ENCODE measurements around the gene METAP2. TPM values are rescaled to one million over a fixed set of nuclear protein-coding genes. Genes with fewer than 3 reads are reported as not detected.
"Not testable (repeated sequence)": the region's sequence is repeated elsewhere in the genome, so short reads cannot be mapped to it uniquely, and the experiment has no call there.

The METAP2 gene
- total RNA-seq, 2 experiments from 2014 or later = 60.2 to 66.3 TPM

DNA sequence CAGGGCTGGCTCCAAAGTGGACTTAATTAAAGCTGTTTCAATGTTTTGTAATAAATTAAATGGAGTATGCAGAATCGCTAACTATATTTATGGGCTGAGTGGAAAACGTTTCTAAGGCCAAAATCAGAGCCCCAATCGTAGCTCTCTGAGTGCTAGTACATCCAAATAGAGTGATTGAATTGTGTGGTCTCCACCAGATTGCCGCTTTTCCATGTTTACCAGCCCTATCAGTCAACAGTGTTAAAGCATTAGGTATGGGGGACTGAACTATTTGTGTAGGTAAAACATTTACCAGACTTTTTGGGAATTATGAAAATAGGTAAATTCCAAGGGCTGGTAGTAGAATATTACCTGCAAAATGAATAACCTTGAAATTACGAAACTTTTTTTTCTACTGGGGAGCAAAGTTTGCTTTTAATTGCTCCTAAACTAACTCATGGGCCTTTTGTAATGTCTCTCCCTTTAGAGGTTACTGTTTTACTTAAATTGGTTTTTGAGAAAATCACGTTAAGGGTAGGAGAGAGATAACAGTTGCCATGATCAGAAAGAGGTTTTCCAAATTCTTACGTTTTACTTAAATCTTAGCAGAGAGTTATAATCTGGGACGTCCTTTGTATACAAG is 28.0 kb upstream of the METAP2 start:
- no peak overlapping the region for H3K4me3 ChIP-seq (ENCODE audit: low read length)
- ATAC-seq (ENCODE audit: poor library complexity) = no peak
- H3K4me1 ChIP-seq (ENCODE audit: insufficient read depth, low read length) = no peaks in the 10 kb centered on the region
- no peaks in the 10 kb centered on the region for H3K9me3 Mint-ChIP-seq
- no peaks in the 10 kb centered on the region for H3K36me3 ChIP-seq (ENCODE audit: insufficient read depth, low read length)
- TF ChIP-seq, protein P1, sequence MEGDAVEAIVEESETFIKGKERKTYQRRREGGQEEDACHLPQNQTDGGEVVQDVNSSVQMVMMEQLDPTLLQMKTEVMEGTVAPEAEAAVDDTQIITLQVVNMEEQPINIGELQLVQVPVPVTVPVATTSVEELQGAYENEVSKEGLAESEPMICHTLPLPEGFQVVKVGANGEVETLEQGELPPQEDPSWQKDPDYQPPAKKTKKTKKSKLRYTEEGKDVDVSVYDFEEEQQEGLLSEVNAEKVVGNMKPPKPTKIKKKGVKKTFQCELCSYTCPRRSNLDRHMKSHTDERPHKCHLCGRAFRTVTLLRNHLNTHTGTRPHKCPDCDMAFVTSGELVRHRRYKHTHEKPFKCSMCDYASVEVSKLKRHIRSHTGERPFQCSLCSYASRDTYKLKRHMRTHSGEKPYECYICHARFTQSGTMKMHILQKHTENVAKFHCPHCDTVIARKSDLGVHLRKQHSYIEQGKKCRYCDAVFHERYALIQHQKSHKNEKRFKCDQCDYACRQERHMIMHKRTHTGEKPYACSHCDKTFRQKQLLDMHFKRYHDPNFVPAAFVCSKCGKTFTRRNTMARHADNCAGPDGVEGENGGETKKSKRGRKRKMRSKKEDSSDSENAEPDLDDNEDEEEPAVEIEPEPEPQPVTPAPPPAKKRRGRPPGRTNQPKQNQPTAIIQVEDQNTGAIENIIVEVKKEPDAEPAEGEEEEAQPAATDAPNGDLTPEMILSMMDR (IDR thresholded peaks at IDR 0.05) = no peak
- peaks cover 16 to 21% of the 10 kb centered on the region in 2 experiments for H3K27me3 ChIP-seq (ENCODE audit: control insufficient read depth in 1 of 2, insufficient read depth in 2 of 2, low read length in 2 of 2)
- H3K36me3 Mint-ChIP-seq (ENCODE audit: low read depth) = no peaks in the 10 kb centered on the region
- POLR2A ChIA-PET = interaction anchor here (1.4 kb wide), 1 partner anchor 28 kb away, joined by 5 read pairs; the partner anchor contains the start of gene METAP2
- no peak for DNase-seq
- no peak overlapping the region for H3K27ac ChIP-seq (ENCODE audit: low read depth in 1 of 2, low read length in 2 of 2)
- no peaks in the 10 kb centered on the region for H3K4me1 Mint-ChIP-seq (ENCODE audit: low read depth)
- no peak overlapping the region for H3K4me3 Mint-ChIP-seq
- CTCF ChIA-PET = no interaction called here
- H3K9me3 ChIP-seq (ENCODE audit: control insufficient read depth in 1 of 2, insufficient read depth in 1 of 2, low read length in 2 of 2) = peaks cover 0 to 5% of the 10 kb centered on the region in 2 experiments
- H3K27me3 Mint-ChIP-seq = peaks cover 37% of the 10 kb centered on the region
- H3K27ac Mint-ChIP-seq = no peak overlapping the region
- intact Hi-C loops (cut with DNase I, micrococcal nuclease) = no loop called here

DNA sequence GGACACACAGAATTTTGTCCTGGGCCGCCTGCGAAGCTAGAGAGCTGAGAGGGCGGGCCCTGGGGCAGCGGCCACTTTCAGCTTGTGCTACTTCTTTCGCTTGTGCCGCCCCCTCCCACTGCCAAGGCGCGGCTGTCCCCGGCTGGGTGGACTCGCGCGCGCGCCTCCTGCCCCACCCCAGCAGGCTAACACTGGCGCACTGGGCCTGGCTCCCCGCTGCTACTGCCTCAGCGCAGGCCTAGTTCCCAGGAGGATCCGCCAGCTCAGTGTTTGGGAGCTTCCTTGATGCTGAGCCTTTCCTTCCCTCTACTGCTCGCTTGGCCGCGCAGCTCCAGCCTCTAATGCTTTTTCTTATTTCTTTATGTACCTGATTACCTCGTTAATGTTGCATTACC is 27.4 kb upstream of the METAP2 start:
- Histone ChIP-seq H3K36me3 (ENCODE audit: insufficient read depth, low read length) (no peaks in the 10 kb centered on the region), H3K4me3 (ENCODE audit: low read length) (no peak overlapping the region), H3K4me1 (ENCODE audit: insufficient read depth, low read length) (no peaks in the 10 kb centered on the region), H3K9me3 (ENCODE audit: control insufficient read depth in 1 of 2, insufficient read depth in 1 of 2, low read length in 2 of 2) (peaks cover 0 to 5% of the 10 kb centered on the region in 2 experiments), H3K27ac (ENCODE audit: low read depth in 1 of 2, low read length in 2 of 2) (no peak overlapping the region), H3K27me3 (ENCODE audit: control insufficient read depth in 1 of 2, insufficient read depth in 2 of 2, low read length in 2 of 2) (peaks cover 16 to 21% of the 10 kb centered on the region in 2 experiments)
- ATAC-seq (ENCODE audit: poor library complexity) (no peak), DNase-seq (no peak)
- peaks cover 37% of the 10 kb centered on the region for H3K27me3 Mint-ChIP-seq
- no peaks in the 10 kb centered on the region for H3K9me3 Mint-ChIP-seq
- no peaks in the 10 kb centered on the region for H3K4me1 Mint-ChIP-seq (ENCODE audit: low read depth)
- intact Hi-C loops (cut with DNase I, micrococcal nuclease) = no loop called here
- no peaks in the 10 kb centered on the region for H3K36me3 Mint-ChIP-seq (ENCODE audit: low read depth)
- no peak overlapping the region for H3K27ac Mint-ChIP-seq
- CTCF ChIA-PET = no interaction called here
- TF ChIP-seq, protein P1 (IDR thresholded peaks at IDR 0.05) = no peak
- no peak overlapping the region for H3K4me3 Mint-ChIP-seq
- POLR2A ChIA-PET = no interaction called here

DNA sequence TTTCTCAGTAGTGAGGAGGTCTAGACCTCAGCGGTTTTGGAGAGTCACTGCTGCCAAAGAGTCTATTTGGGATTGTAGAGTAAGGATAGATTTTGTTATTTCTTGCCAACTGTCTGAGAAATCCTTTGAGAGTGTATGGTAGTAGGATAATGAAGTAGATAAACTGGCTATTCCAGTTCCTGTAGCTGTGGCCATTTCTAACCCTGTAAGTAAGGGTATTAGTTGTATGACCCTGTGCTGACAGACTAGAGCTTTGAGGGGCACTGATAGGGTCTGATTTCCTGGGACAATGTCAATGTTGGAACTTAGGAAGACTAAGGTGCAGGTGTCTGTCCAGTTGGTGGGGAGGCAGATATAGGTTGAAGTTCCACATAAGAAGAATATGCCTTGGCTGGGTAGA is 24.3 kb upstream of the METAP2 start:
- peaks cover 37% of the 10 kb centered on the region for H3K27me3 Mint-ChIP-seq
- H3K4me1 Mint-ChIP-seq (ENCODE audit: low read depth); H3K4me1 ChIP-seq (ENCODE audit: insufficient read depth, low read length); H3K36me3 ChIP-seq (ENCODE audit: insufficient read depth, low read length); CTCF ChIA-PET; ATAC-seq (ENCODE audit: poor library complexity); H3K27ac Mint-ChIP-seq; DNase-seq; H3K4me3 ChIP-seq (ENCODE audit: low read length); H3K9me3 ChIP-seq (ENCODE audit: control insufficient read depth in 1 of 2, insufficient read depth in 1 of 2, low read length in 2 of 2); H3K27ac ChIP-seq (ENCODE audit: low read depth in 1 of 2, low read length in 2 of 2); H3K4me3 Mint-ChIP-seq; H3K36me3 Mint-ChIP-seq (ENCODE audit: low read depth); H3K9me3 Mint-ChIP-seq; intact Hi-C loops (cut with DNase I, micrococcal nuclease): not testable (repeated sequence)
- POLR2A ChIA-PET = interaction anchor here (1.0 kb wide), 1 partner anchor 24 kb away, joined by 3 read pairs; the partner anchor contains the start of gene METAP2
- peaks cover 16 to 21% of the 10 kb centered on the region in 2 experiments for H3K27me3 ChIP-seq (ENCODE audit: control insufficient read depth in 1 of 2, insufficient read depth in 2 of 2, low read length in 2 of 2)

DNA sequence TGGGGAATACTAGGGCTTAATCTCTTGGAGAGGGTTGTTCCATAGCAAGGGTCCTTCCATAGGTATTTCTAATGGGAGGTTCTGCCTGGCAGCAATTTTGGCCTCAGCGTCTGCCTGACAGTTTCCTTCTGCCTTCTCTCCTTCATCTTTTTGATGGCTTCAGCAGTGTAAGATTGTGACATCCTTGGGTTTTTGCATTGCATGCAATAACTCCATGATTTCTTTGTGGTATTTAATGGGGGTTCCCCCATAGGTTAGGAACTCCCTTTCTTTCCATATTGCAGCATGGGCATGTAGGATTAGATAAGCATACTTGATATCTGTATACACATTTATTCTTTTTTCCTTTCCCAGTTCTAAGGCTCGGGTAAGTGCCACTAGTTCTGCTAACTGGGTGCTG is 21.5 kb upstream of the METAP2 start:
- POLR2A ChIA-PET; H3K27ac ChIP-seq (ENCODE audit: low read depth in 1 of 2, low read length in 2 of 2); H3K4me3 ChIP-seq (ENCODE audit: low read length); H3K36me3 ChIP-seq (ENCODE audit: insufficient read depth, low read length); intact Hi-C loops (cut with DNase I, micrococcal nuclease); H3K4me1 Mint-ChIP-seq (ENCODE audit: low read depth); H3K4me1 ChIP-seq (ENCODE audit: insufficient read depth, low read length); H3K9me3 Mint-ChIP-seq; CTCF ChIA-PET; DNase-seq; H3K4me3 Mint-ChIP-seq; H3K27ac Mint-ChIP-seq; ATAC-seq (ENCODE audit: poor library complexity); H3K27me3 ChIP-seq (ENCODE audit: control insufficient read depth in 1 of 2, insufficient read depth in 2 of 2, low read length in 2 of 2); H3K36me3 Mint-ChIP-seq (ENCODE audit: low read depth): not testable (repeated sequence)
- H3K9me3 ChIP-seq (ENCODE audit: control insufficient read depth in 1 of 2, insufficient read depth in 1 of 2, low read length in 2 of 2) = peaks cover 3 to 11% of the 10 kb centered on the region in 2 experiments
- H3K27me3 Mint-ChIP-seq = peaks cover 15% of the 10 kb centered on the region

DNA sequence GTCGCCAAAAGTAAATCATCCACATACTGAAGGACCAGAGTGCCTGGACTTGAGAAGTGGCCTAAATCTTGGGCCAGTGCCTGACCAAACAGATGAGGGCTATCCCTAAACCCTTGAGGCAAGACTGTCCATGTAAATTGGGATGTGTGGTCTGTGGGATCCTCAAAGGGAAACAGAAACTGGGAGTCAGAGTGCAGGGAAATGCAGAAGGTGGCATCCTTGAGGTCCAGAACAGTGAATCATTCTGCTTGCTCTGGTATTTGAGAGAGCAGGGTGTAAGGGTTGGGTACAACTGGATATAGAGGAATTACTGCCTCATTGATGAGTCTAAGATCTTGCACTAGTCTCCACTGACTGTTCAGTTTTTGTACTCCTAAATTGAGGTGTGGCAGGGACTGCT is 20.1 kb upstream of the METAP2 start:
- H3K4me1 ChIP-seq (ENCODE audit: insufficient read depth, low read length); H3K27me3 Mint-ChIP-seq; intact Hi-C loops (cut with DNase I, micrococcal nuclease); POLR2A ChIA-PET; H3K4me3 Mint-ChIP-seq; CTCF ChIA-PET; H3K36me3 Mint-ChIP-seq (ENCODE audit: low read depth); H3K4me3 ChIP-seq (ENCODE audit: low read length); H3K27me3 ChIP-seq (ENCODE audit: control insufficient read depth in 1 of 2, insufficient read depth in 2 of 2, low read length in 2 of 2); H3K36me3 ChIP-seq (ENCODE audit: insufficient read depth, low read length); H3K4me1 Mint-ChIP-seq (ENCODE audit: low read depth); H3K27ac ChIP-seq (ENCODE audit: low read depth in 1 of 2, low read length in 2 of 2); H3K9me3 Mint-ChIP-seq; ATAC-seq (ENCODE audit: poor library complexity); DNase-seq; H3K27ac Mint-ChIP-seq: not testable (repeated sequence)
- H3K9me3 ChIP-seq (ENCODE audit: control insufficient read depth in 1 of 2, insufficient read depth in 1 of 2, low read length in 2 of 2) = peaks cover 12 to 24% of the 10 kb centered on the region in 2 experiments

DNA sequence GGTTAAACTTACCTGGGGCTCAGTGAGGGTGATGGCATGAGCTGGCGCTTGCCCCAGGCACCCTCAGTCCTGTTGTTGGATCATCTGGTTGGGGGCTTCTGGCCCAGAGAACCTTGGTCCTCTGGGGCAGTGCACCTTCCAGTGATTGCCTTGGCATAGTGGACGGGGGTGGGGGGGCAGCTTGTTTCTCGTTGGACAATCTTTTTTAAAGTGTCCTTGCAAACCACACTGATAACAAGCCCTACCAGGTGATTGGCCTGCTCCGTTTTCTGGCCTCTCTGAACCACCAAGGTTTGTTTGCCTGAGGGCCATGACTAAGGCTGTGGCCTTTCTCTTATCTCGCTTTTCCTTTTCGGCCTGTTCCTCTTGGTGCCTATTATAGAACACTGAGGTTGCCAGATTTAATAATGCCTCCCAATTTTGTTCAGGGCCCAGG is 19.2 kb upstream of the METAP2 start:
- ATAC-seq (ENCODE audit: poor library complexity); H3K4me1 Mint-ChIP-seq (ENCODE audit: low read depth); H3K27me3 ChIP-seq (ENCODE audit: control insufficient read depth in 1 of 2, insufficient read depth in 2 of 2, low read length in 2 of 2); H3K4me3 ChIP-seq (ENCODE audit: low read length); POLR2A ChIA-PET; H3K36me3 Mint-ChIP-seq (ENCODE audit: low read depth); H3K4me1 ChIP-seq (ENCODE audit: insufficient read depth, low read length); H3K36me3 ChIP-seq (ENCODE audit: insufficient read depth, low read length); H3K27ac Mint-ChIP-seq; H3K9me3 Mint-ChIP-seq; DNase-seq; H3K27me3 Mint-ChIP-seq; H3K4me3 Mint-ChIP-seq; H3K27ac ChIP-seq (ENCODE audit: low read depth in 1 of 2, low read length in 2 of 2); CTCF ChIA-PET; intact Hi-C loops (cut with DNase I, micrococcal nuclease): not testable (repeated sequence)
- H3K9me3 ChIP-seq (ENCODE audit: control insufficient read depth in 1 of 2, insufficient read depth in 1 of 2, low read length in 2 of 2) = peaks cover 12 to 25% of the 10 kb centered on the region in 2 experiments

Measured in CD4-positive, alpha-beta T cell (primary cell).